NCI-H2081 treated with DMSO at 0.1 percent for 48 hours (cell line): ENCODE results near the gene FRA10AC1.
A peak's percentile ranks its signal among the peaks of the same experiment; 100 is the strongest.

ENCODE experiments used
- DNase-seq: peaks from one replicate; lab custom pipeline; 2025; lab: John Stamatoyannopoulos, UW

The FRA10AC1 gene

GRCh38 chr10:93702210-93703001 lies at the start of gene FRA10AC1:
Gene FRA10AC1, minus strand, starts transcription at chr10:93702592. Its CDS starts 2,486 bp downstream, at chr10:93700106.
- DNase-seq: peak; percentile 22

DNA sequence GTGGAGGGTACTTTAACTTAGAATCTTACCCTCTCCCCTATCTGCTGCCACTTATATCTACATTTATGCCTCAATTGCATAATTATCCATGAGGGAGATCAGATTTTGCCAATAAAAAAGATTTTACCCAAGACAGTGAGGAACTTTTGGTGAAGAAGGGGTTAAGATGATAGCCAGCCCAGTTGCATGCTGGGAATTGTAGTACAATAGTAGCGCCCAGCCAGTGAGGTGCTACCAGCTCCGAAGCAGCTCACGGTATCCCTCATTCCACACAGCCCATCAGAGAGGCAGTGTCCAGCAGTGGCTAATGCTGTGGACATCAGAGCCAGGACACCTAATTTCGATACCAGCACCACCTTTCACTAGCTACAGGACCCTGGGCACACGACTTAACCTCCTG lies 49.4 kb upstream of the FRA10AC1 start:
- no peak for DNase-seq

DNA sequence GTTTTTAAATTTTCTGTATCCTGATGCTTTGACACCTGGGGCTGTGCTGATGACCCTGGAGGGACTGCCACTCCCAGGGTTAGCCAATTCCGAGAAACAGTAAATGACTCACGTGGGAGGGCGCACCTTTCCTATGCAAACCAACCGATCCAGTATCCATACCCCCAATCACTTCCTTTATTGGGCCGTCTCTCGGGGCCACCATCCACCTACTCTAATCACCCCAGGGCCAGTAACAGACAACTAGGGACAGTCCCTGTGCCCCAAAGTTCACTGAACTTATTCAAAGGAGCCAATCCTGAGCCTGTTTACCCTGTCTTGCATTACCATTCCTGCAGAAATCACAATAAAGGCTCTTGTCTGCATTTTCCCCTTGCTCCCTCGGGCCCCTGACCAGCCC lies 48.7 kb upstream of the FRA10AC1 start:
- DNase-seq: no peak

DNA sequence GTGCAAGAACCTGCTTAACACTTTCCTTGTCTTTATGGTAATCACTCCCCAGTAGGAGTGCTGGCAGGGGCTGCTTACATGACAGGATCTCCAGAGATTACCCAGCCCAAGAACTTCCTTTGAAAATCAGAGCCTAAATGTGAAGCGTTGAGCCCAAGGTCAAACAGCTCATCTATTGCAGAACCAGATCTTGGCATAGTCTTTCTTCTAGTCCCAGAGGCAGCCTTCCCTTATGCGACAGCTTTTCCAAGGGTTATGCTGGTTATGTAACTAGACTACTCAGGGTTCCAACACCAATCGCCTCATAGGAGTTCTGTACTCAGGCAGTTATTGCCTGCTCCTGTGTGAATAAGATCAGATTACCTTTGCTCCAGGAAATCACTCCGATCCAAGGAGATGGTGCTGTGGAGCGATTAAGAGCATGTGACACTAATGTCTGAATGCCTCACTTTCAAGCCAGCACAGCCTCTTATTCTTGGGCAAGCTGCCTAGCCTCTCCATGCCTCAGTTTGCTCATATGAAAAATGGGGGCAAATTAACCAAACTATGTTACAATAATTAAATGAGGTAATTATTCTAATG lies 46.9 kb upstream of the FRA10AC1 start:
- no peak for DNase-seq

DNA sequence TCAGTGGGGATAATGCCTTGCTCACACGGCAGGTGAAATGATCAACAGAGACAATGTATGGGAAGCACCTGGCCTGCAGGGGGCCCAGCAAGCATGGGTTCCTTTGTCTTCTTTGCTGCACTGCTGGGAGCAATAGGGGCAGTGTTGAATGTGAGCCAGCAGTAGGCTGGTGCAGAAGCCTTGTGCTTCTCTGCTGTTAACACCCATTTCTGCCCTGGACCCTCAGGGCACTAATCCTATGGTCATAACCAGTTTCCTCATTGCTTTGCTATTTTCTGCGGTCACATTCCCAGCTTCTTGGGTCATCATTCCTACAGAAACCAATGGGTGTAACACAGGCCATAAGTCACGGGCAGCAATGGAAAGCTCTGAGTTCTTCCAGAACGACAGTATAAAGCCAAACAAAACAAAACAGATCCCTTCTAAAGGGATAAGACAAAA lies 44.5 kb upstream of the FRA10AC1 start:
- DNase-seq: peak; percentile 32

DNA sequence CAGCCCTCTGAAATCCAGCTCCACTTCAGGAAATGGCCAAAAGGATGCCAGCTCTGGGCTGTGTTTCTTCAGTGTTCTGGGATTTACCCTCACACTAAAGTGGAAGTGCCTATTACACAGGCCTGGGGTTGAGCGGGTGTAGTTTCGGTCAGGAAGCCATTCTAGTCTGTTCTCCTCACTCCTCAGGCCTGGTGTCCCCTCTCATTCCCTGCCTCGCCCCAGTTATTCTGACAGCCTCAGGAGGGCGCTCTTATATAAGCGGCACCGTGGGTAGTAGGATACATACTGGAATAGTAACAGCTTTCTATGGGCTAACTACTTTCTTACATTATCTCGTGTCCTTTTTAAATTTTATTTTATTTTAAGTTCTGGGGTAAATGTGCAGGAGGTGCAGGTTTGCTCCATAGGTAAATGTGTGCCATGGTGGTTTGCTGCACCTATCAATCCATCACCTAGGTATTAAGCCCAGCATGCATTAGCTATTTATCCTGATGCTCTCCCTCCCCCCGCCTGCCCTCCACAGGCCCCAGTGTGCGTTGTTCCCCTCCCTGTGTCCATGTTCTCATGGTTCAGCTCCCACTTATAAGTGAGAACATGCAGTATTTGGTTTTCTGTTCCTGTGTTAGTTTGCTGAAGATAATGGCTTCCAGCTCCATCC lies 43.1 kb upstream of the FRA10AC1 start:
- no peak for DNase-seq

- no peak for DNase-seq
Measured at GRCh38 chr10:93742633-93743349, 40.4 kb upstream of the FRA10AC1 start.

GRCh38 chr10:93741367-93741766 lies 39.0 kb upstream of the FRA10AC1 start:
- DNase-seq: no peak

GRCh38 chr10:93726024-93726423 lies 23.6 kb upstream of the FRA10AC1 start:
- no peak for DNase-seq

- DNase-seq: no peak
Measured at GRCh38 chr10:93723153-93723552, 20.8 kb upstream of the FRA10AC1 start.

- DNase-seq: no peak
Measured at GRCh38 chr10:93722550-93722949, 20.2 kb upstream of the FRA10AC1 start.

- DNase-seq: no peak
Measured at GRCh38 chr10:93719901-93720300, 17.5 kb upstream of the FRA10AC1 start.

GRCh38 chr10:93718937-93719725 lies 16.7 kb upstream of the FRA10AC1 start:
- no peak for DNase-seq

- no peak for DNase-seq
Measured at GRCh38 chr10:93716766-93717165, 14.4 kb upstream of the FRA10AC1 start.

- DNase-seq: no peak
Measured at GRCh38 chr10:93715345-93715744, 13.0 kb upstream of the FRA10AC1 start.

DNA sequence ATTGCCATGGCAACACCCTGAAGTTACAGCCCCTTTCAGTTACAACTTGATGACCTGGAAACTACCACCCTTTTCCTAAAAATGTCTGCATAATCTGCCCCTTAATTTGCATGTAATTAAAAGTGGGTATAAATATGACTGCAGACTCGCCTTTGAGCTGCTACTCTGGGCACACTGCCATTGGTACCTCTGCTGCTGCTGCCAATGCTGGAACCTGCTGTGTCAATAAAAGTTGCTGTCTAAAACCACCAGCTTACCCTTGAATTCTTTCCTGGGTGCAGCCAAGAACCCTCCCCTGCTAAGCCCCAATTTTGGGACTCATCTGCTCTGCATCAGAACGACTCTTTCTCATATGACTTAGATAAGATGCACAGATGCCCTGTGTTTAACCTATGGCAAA lies 10.2 kb upstream of the FRA10AC1 start:
- no peak for DNase-seq

DNA sequence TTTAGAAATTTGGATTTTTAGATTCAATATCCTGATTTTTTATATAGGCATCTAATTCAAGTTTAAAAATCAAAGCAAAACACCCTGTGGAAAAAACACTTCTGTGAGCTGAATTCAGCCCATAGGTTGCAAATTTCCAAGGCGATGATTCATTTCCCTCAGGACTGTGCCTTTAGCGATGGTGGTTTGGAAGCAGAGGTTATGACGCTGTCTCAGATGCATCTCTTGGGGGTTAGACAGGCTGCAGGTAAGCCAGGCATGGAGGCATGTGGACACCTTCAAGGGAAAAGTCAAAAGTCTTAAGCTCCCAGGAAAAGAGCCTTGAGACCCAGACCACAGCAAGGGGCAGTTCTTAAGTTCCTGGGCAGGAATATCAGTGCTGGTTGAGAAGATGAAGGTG lies 9.5 kb upstream of the FRA10AC1 start:
- no peak for DNase-seq

GRCh38 chr10:93710333-93710909 lies 8.0 kb upstream of the FRA10AC1 start:
- DNase-seq: no peak

GRCh38 chr10:93707623-93708022 lies 5.2 kb upstream of the FRA10AC1 start:
- DNase-seq: no peak

- no peak for DNase-seq
Measured at GRCh38 chr10:93704451-93704850, 2.1 kb upstream of the FRA10AC1 start.

DNA sequence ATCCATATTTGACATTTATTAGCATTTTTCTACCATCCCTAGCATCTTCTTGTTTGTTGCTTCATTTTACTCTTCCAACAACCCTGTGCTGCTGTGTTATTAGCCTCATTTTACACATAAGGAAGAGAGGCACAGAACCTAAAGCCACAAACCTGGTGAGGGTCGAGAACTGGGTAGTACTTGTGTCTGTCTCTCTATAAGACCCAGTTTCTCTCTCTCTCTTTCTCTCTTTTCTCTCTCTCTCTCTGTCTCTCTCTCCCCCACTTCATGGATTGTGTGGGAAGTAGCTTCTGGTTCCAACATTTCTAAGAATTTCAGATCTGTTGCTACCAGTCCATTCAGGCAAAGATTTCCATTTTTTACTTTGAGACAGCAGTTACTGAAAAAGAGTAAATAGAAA lies 1.4 kb upstream of the FRA10AC1 start:
- no peak for DNase-seq
